Mesenchymal stem cell (in vitro differentiated cells and primary cell): ENCODE data around the gene ZGRF1. TPM values are rescaled to one million over a fixed set of nuclear protein-coding genes. Genes with fewer than 3 reads are reported as not detected.

ENCODE experiments used
- DNase-seq: peaks from one replicate; pipeline ENCODE4 v3.0.0-alpha.2; 2013
- H2AFZ ChIP-seq: one replicate; pipeline ENCODE4 v1.6.1; 2013; ENCODE audit warnings: low read depth, mild to moderate bottlenecking, control low read depth, inconsistent platforms, low read length, moderate library complexity
- H2AK5ac ChIP-seq: 2 replicates; pipeline ENCODE4 v1.6.1; 2013; ENCODE audit warnings: low read length, moderate library complexity, mild to moderate bottlenecking, inconsistent platforms; ENCODE audit not compliant: severe bottlenecking
- H2BK120ac ChIP-seq: one replicate; pipeline ENCODE4 v1.6.1; 2013; ENCODE audit warnings: low read depth, mild to moderate bottlenecking, inconsistent platforms, low read length, moderate library complexity
- H2BK12ac ChIP-seq, 2 experiments: one replicate each; pipeline ENCODE4 v1.6.1; 2013; ENCODE audit warnings: inconsistent platforms in 2 of 2, low read length in 2 of 2, mild to moderate bottlenecking in 2 of 2, moderate library complexity in 2 of 2, control low read depth in 1 of 2
- H2BK15ac ChIP-seq: one replicate; pipeline ENCODE4 v1.6.1; 2013; ENCODE audit warnings: mild to moderate bottlenecking, low read depth, inconsistent platforms; ENCODE audit not compliant: poor library complexity, severe bottlenecking
- H2BK5ac ChIP-seq: 2 replicates; pipeline ENCODE4 v1.6.1; 2013; ENCODE audit warnings: low read depth, mild to moderate bottlenecking, low read length, control low read depth, inconsistent platforms; ENCODE audit not compliant: poor library complexity, severe bottlenecking
- H3K14ac ChIP-seq, 2 experiments: one replicate each; pipeline ENCODE4 v1.6.1; 2013; ENCODE audit warnings: inconsistent platforms in 2 of 2, low read length in 2 of 2, control low read depth in 1 of 2, mild to moderate bottlenecking in 1 of 2, moderate library complexity in 1 of 2
- H3K18ac ChIP-seq, 2 experiments: one replicate each; pipeline ENCODE4 v1.6.1; 2013; ENCODE audit warnings: inconsistent platforms in 2 of 2, low read length in 2 of 2, control low read depth in 1 of 2, low read depth in 1 of 2, mild to moderate bottlenecking in 1 of 2
- H3K23ac ChIP-seq, 2 experiments: one replicate each; pipeline ENCODE4 v1.6.1; 2013; ENCODE audit warnings: inconsistent platforms in 2 of 2, low read length in 2 of 2, mild to moderate bottlenecking in 2 of 2, moderate library complexity in 2 of 2, control low read depth in 1 of 2
- H3K27ac ChIP-seq: 2 replicates; pipeline ENCODE4 v1.5.1; 2013; ENCODE audit warnings: mild to moderate bottlenecking, moderate library complexity, low read length, control low read depth, inconsistent platforms; ENCODE audit not compliant: poor library complexity, severe bottlenecking
- H3K27me3 ChIP-seq, 2 experiments: 2 replicates each; pipeline versions ENCODE4 v1.6.1 to v1.7.0; 2013; ENCODE audit warnings: low read length in 2 of 2, mild to moderate bottlenecking in 2 of 2, moderate library complexity in 2 of 2, control low read depth in 1 of 2, inconsistent platforms in 1 of 2; ENCODE audit not compliant: control insufficient read depth in 1 of 2, insufficient read depth in 1 of 2
- H3K36me3 ChIP-seq, 2 experiments: 2 replicates each; pipeline versions ENCODE4 v1.6.1 to v1.7.0; 2013; ENCODE audit warnings: low read length in 2 of 2, control low read depth in 1 of 2, inconsistent platforms in 1 of 2, low read depth in 1 of 2, mild to moderate bottlenecking in 1 of 2; ENCODE audit not compliant: insufficient read depth in 2 of 2, control insufficient read depth in 1 of 2
- H3K4ac ChIP-seq, 2 experiments: one replicate each; pipeline ENCODE4 v1.6.1; 2013; ENCODE audit warnings: inconsistent platforms in 2 of 2, low read length in 2 of 2, mild to moderate bottlenecking in 2 of 2, moderate library complexity in 2 of 2, control low read depth in 1 of 2, low read depth in 1 of 2
- H3K4me1 ChIP-seq: 2 replicates; pipeline ENCODE4 v1.6.1; 2013; ENCODE audit warnings: low read depth, low read length, control low read depth; ENCODE audit not compliant: control insufficient read depth, insufficient read depth
- H3K4me2 ChIP-seq: 2 replicates; pipeline ENCODE4 v1.6.1; 2013; ENCODE audit warnings: low read length, mild to moderate bottlenecking, inconsistent platforms; ENCODE audit not compliant: poor library complexity, severe bottlenecking
- H3K4me3 ChIP-seq, 2 experiments: 2 replicates each; pipeline versions ENCODE4 v1.5.1 to v1.7.0; 2013; ENCODE audit warnings: low read length in 2 of 2, mild to moderate bottlenecking in 2 of 2, control low read depth in 1 of 2, low read depth in 1 of 2; ENCODE audit not compliant: insufficient read depth in 1 of 2
- H3K79me1 ChIP-seq: replicated peaks from 2 replicates; pipeline ENCODE4 v1.6.1; 2013; ENCODE audit warnings: mild to moderate bottlenecking, control low read depth, low read length, inconsistent platforms; ENCODE audit not compliant: poor library complexity, severe bottlenecking
- H3K9ac ChIP-seq: 2 replicates; pipeline ENCODE4 v1.7.0; 2013; ENCODE audit warnings: mild to moderate bottlenecking, low read length, moderate library complexity
- H3K9me3 ChIP-seq: 2 replicates; pipeline ENCODE4 v1.7.0; 2013; ENCODE audit warnings: mild to moderate bottlenecking, low read length; ENCODE audit not compliant: control insufficient read depth
- H4K8ac ChIP-seq: one replicate; pipeline ENCODE4 v1.6.1; 2013; ENCODE audit warnings: inconsistent platforms, mild to moderate bottlenecking, low read length, moderate library complexity
- H4K91ac ChIP-seq: one replicate; pipeline ENCODE4 v1.6.1; 2013; ENCODE audit warnings: mild to moderate bottlenecking, low read length, inconsistent platforms
- WGBS: methylation state at CpG from one replicate; pipeline ENCODE4 v1.1.7; 2013; ENCODE audit warnings: mixed read lengths; 5-methylcytosine and 5-hydroxymethylcytosine counted together
- polyA plus RNA-seq, 2 experiments: library from polyadenylated mRNA; stranded (reverse); fragments of 200-250 nt; gene quantifications; one replicate each; pipeline ENCODE4 v1.2.3, GENCODE V29; 2013

Gene ZGRF1
- 1.8 TPM for polyA plus RNA-seq (2013, experiment 1 of 2)
- polyA plus RNA-seq (2013, experiment 2 of 2): 1.6 TPM

DNA sequence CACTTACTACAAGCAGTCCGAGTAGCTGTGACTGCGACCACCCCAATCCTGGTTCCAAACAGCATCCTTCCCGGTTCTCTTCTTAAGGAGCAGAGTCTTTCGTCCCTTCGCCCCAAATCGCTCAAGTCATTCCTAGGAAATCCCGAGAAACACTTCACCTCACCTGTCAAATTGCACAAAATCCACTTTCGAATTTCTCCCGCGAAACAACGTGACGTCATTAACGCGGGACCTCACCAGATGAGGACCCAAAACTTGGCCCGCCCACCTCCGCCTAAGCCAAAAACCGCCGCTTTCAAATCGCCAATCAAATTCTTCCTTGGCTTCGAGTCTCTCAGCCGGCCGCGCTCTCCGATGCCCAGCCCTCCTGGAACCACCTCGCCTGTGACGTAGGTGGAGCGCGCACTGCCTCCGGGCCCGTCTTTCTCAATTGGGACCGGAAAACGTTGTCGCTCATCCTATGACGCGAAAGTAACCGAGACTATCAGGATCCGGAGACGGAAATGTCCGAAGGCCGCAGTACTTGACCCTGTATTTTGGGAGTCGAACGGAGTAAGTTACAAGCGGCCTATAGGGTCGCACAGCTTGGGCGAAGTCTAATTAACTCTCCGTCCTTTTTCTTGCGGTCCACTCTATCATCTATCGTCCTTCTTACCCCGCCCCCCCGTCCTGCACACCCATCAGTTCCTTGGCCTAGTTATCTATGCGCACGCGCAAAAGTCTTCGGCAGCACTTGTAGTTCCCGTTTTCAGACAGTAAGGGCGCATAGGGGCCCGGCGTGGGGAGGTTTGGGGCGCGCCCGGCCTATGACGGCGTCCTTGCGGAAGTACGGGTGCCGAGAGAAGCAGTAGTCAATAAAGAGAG is at the start of gene ZGRF1, which contains the start of gene LARP7:
ZGRF1 (minus strand) TSS at position 222 of the 864 bp plus-strand sequence. CDS start 3,733 bp downstream, outside the sequence.
LARP7 (plus strand) TSS at position 456 of the 864 bp plus-strand sequence. CDS start 7,527 bp downstream, outside the sequence.
- peak within 1 kb of the TSS; percentile 41 to 58 for H3K4ac ChIP-seq
- H2BK12ac ChIP-seq: no peak within 1 kb of the TSS
- peak within 1 kb of the TSS; percentile 90 for H3K27ac ChIP-seq
- H3K9ac ChIP-seq: peak within 1 kb of the TSS; percentile 95
- peak within 1 kb of the TSS; percentile 69 to 95 for H3K4me3 ChIP-seq
- peak within 1 kb of the TSS; percentile 84 for H2AFZ ChIP-seq
- H3K14ac ChIP-seq: no peak within 1 kb of the TSS
- H4K8ac ChIP-seq: peak within 1 kb of the TSS; percentile 87
- no peaks in the 10 kb centered on the region for H3K27me3 ChIP-seq
- H3K23ac ChIP-seq: no peak within 1 kb of the TSS
- peak within 1 kb of the TSS; percentile 86 for H3K4me2 ChIP-seq
- WGBS: under 1% methylated on average over 64 of the region's 66 CpGs
- no peaks in the 10 kb centered on the region for H3K9me3 ChIP-seq
- peaks cover 5% of the 10 kb centered on the region for H3K4me1 ChIP-seq
- H3K79me1 ChIP-seq: peaks cover 25% of the 10 kb centered on the region
- peaks cover 0 to 7% of the 10 kb centered on the region in 2 experiments for H3K36me3 ChIP-seq
- DNase-seq: peak; percentile 99
- H2BK5ac ChIP-seq: peak within 1 kb of the TSS; percentile 81
- H4K91ac ChIP-seq: no peak within 1 kb of the TSS
- H2BK15ac ChIP-seq: no peak within 1 kb of the TSS
- peak within 1 kb of the TSS in 1 of 2 experiments; percentile 64 for H3K18ac ChIP-seq
- no peak within 1 kb of the TSS for H2AK5ac ChIP-seq
- peak within 1 kb of the TSS; percentile 39 for H2BK120ac ChIP-seq

GRCh38 chr4:112680996-112681395 is 44.3 kb upstream of the ZGRF1 start:
- Histone ChIP-seq H2BK120ac (no peak overlapping the region), H3K9ac (no peak overlapping the region), H2AFZ (no peak overlapping the region), H3K27me3 (no peaks in the 10 kb centered on the region), H3K14ac (no peak overlapping the region), H2BK12ac (no peak overlapping the region), H3K4me3 (no peak overlapping the region), H3K4ac (no peak overlapping the region), H3K4me2 (no peak overlapping the region), H2BK15ac (no peak overlapping the region), H2BK5ac (no peak overlapping the region), H3K18ac (no peak overlapping the region), H3K79me1 (no peaks in the 10 kb centered on the region), H2AK5ac (no peak overlapping the region), H4K91ac (no peak overlapping the region), H3K27ac (no peak overlapping the region), H3K4me1 (no peaks in the 10 kb centered on the region), H3K9me3 (no peaks in the 10 kb centered on the region), H4K8ac (no peak overlapping the region), H3K23ac (no peak overlapping the region), H3K36me3 (no peaks in the 10 kb centered on the region)
- DNase-seq: no peak
- 100% methylated on average over 1 of the region's 2 CpGs for WGBS

- Histone ChIP-seq H2BK5ac (no peak overlapping the region), H3K4me1 (no peaks in the 10 kb centered on the region), H3K14ac (no peak overlapping the region), H2BK15ac (no peak overlapping the region), H3K4ac (no peak overlapping the region), H3K79me1 (no peaks in the 10 kb centered on the region), H2BK12ac (no peak overlapping the region), H4K91ac (no peak overlapping the region), H4K8ac (no peak overlapping the region), H3K27me3 (no peaks in the 10 kb centered on the region), H2AFZ (no peak overlapping the region), H3K23ac (no peak overlapping the region), H3K36me3 (no peaks in the 10 kb centered on the region), H3K9me3 (no peaks in the 10 kb centered on the region), H3K18ac (no peak overlapping the region), H2AK5ac (no peak overlapping the region), H2BK120ac (no peak overlapping the region), H3K27ac (no peak overlapping the region), H3K9ac (no peak overlapping the region), H3K4me3 (no peak overlapping the region), H3K4me2 (no peak overlapping the region)
- DNase-seq: no peak
- 75% methylated on average over 2 of the region's 2 CpGs for WGBS
Measured at GRCh38 chr4:112677519-112678091, 40.9 kb upstream of the ZGRF1 start.

DNA sequence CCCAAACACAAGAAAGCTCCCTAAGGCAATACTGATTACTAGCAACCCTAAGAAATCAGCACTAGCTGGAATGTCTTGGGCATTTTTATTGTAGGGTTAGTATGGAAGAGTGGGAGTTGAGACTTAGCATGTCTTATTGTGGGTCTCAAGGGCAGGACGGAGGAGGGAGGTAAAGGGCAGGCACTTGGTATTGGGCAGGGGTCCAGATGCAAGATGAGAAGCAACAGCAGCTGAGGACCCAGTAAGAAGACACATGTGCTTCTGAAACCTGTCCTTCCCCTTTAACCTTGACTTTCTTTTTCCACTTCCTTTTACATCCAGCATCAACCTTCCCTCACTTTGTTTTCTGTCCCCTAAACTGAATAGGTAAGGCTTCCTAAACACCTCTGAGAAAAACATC is 37.7 kb upstream of the ZGRF1 start:
- H4K8ac ChIP-seq: no peak overlapping the region
- DNase-seq: no peak
- H3K27ac ChIP-seq: no peak overlapping the region
- no peak overlapping the region for H3K18ac ChIP-seq
- H3K36me3 ChIP-seq: no peaks in the 10 kb centered on the region
- H3K9me3 ChIP-seq: no peaks in the 10 kb centered on the region
- no peak overlapping the region for H2BK15ac ChIP-seq
- no peak overlapping the region for H3K4ac ChIP-seq
- 67% methylated on average over 1 of the region's 1 CpG for WGBS
- no peak overlapping the region for H3K4me2 ChIP-seq
- no peaks in the 10 kb centered on the region for H3K27me3 ChIP-seq
- no peaks in the 10 kb centered on the region for H3K79me1 ChIP-seq
- H3K4me1 ChIP-seq: no peaks in the 10 kb centered on the region
- no peak overlapping the region for H3K4me3 ChIP-seq
- H2AFZ ChIP-seq: no peak overlapping the region
- no peak overlapping the region for H3K23ac ChIP-seq
- no peak overlapping the region for H2AK5ac ChIP-seq
- no peak overlapping the region for H2BK5ac ChIP-seq
- H4K91ac ChIP-seq: no peak overlapping the region
- H2BK12ac ChIP-seq: no peak overlapping the region
- no peak overlapping the region for H3K9ac ChIP-seq
- no peak overlapping the region for H2BK120ac ChIP-seq
- no peak overlapping the region for H3K14ac ChIP-seq
